GM18498 (cell line): ENCODE measurements around the gene IRF2BP1.

Experiments
- ATAC-seq: cut with Tn5 transposase; IDR thresholded peaks from one replicate; pipeline ENCODE4 v1.9.1; 2021; ENCODE audit warnings: mild to moderate bottlenecking, moderate library complexity; ENCODE audit not compliant: unreplicated experiment

The IRF2BP1 gene, protein sequence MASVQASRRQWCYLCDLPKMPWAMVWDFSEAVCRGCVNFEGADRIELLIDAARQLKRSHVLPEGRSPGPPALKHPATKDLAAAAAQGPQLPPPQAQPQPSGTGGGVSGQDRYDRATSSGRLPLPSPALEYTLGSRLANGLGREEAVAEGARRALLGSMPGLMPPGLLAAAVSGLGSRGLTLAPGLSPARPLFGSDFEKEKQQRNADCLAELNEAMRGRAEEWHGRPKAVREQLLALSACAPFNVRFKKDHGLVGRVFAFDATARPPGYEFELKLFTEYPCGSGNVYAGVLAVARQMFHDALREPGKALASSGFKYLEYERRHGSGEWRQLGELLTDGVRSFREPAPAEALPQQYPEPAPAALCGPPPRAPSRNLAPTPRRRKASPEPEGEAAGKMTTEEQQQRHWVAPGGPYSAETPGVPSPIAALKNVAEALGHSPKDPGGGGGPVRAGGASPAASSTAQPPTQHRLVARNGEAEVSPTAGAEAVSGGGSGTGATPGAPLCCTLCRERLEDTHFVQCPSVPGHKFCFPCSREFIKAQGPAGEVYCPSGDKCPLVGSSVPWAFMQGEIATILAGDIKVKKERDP

DNA sequence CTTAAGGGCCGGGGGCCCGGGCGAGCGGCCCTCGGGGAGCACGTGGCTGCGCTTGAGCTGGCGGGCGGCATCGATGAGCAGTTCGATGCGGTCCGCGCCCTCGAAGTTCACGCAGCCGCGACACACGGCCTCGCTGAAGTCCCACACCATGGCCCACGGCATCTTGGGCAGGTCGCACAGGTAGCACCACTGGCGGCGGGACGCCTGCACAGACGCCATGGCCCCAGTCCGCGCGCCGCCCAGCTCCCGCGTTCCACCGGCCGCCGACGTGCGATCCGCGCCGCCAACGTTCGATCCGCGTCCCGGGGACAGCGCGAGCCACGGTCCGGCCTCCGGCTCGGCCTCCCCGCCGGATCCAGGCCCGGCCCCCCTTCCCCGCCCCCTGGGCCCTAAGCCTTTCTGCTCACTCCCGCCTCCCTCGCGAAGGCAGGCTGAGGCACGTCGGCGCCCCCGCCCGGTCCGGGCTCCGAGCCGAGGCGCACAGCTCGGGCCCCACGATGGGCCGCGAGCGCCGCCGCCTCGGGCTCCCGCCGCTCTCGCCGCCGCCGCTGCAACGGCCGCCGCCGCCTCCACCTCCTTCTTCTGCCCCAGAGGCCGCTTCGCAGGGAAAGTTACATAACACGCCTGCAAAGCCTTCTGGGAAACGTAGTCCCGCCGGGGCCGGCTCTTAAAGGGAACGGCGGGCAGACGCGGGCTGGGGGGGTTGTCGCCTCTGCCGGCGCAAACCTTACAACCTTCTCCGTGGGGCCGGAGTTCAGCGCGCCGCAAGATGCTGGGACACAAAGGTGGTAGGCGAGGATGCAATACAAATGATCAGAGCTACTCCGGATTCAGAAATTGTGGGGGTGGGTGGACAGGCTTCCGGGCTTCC is at the start of gene IRF2BP1:
IRF2BP1 (minus strand) TSS at position 586 of the 871 bp plus-strand sequence; CDS start at position 219, 367 bp downstream.
- ATAC-seq, result peak; percentile 56

DNA sequence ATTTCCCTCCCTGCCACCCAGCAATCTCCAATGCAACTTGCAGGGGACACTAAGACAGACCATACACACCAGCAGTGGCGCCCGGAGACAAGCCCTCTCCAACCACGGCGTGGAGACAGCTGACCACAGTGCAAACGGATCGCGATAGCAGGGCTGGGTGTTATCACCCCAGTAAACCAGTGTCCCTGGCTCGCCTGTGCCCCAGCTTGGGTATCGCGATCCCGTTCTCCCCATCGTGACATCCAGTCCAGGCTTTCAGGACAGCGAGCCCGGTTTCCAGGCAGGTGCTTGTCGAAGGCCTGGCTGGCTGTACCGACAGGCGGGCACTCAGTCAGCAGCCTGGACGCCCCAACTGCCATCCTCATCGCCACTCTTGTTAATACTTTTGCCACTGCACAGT is 49.3 kb upstream of the IRF2BP1 start:
- no peak for ATAC-seq

DNA sequence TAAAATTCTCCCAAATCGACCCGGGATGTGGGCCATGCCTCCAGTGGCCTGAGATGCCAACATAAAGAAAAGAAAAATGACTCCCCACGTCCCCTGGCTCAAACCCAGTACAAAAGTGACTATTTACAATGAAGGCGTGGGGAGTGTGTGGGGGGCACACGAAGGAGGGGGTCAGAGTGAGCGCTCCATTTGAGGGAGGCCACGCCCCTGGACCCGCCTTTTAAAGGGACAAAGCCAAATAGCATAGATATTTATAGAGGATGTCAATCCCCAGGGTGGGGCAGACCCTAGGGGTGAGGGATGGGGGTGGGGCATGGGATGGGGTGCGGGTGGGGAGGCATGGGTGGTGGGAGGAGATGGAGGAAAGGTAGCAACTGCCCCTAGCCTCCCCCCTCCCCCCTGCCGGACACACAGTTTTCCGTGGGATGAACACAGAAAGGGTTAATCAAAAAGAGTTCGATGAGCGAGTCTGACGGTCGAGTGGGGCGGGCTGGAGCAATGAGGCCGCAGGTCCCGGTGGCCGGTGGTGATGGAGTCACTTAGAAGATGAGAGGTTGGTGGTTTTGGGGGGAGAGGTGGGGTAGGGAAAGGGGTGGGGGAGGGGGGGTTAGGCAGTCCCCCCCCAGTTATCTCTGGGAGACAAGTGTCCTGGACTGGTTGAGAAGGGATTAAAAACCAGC is 48.8 kb upstream of the IRF2BP1 start:
- no peak for ATAC-seq

DNA sequence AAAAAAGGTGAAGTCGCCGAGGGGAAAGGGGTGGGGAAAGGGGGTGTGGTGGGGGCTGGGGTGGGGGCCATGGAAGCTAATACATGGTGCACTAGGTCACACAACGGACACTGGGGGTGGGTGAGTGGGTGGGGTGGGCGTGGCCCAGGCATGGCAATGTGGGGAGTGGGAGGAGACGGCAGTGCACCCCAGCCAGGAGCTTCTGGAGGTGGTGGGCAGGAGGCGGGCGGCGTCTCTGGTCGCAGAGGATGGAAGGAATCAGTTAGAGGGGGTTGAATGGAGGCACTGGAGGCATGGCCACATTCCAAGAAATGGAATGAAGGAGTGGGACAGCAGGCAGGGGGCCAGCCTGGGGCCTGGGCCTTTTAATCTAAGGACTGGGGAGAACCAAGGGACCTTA is 47.8 kb upstream of the IRF2BP1 start:
- ATAC-seq, result no peak

DNA sequence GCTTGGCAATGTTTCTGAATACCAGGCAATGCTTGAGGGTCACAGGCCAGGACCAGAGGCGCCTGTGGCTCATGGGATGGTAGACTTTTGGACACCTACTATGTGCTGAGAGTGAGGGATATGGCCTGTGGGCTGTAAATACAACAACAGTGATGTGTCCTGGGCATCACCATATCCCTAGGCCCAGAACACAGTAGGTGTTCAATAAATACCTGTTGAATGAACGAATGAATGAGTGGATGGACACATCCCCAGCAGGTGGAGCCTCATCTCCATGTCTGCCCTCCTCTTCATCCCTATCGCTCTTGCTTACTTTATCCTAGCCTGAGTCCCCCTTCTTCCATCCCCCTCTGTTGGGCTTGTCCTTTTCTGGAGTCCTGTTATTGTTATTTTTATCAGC is 45.1 kb upstream of the IRF2BP1 start:
- no peak for ATAC-seq

DNA sequence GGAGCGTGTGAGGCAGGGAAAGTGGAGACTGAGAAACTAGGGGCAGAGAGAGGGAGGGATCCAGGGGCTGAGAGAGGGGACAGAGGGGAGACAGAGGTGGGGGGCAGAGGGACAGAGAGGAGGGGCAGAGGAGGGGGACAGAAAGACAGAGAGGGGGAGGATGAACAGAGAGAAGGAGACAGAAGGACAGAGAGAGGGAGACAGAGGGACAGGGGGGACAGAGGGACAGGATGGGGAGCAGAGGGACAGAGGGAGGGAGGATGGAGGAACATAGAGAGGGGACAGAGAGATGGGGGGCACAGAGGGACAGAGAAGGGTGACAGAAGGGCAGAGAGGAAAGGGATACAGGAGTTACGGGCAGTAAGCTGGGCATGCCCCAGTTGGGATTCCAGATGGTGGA is 43.3 kb upstream of the IRF2BP1 start:
- ATAC-seq, result no peak

DNA sequence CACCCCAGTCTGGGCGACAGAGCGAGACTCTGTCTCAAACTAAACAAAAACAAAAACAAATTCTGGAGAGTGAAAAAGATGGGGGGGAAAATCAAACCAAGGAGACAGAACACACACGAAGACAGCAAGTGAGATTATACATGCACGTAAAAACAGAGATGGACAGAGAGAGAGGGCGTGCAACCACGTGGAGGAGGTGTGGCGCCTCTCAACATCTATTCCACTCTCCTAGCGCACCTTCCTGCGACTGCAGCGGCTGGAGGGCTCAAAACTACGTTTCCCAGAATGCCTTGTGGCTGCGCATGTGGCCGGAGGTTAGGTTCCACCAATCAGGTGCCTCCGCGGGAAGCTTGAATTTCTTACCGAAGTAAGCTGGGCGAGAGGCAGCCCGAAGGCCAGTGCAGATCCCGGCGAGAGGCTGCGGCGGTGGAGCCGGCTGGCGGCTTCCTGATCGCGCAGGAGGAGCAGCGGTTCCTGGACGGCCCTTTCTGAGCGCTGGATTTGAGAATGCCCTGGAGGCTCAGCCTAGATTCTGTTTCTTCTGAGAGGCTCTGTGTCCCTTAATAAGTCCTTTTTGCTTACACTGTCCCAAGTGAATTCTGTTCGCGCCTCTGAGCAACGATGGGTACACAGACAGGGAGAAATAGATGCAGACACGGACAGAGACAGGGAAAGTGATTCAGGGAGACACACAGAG is 41.8 kb upstream of the IRF2BP1 start:
- ATAC-seq, result peak; percentile 82

DNA sequence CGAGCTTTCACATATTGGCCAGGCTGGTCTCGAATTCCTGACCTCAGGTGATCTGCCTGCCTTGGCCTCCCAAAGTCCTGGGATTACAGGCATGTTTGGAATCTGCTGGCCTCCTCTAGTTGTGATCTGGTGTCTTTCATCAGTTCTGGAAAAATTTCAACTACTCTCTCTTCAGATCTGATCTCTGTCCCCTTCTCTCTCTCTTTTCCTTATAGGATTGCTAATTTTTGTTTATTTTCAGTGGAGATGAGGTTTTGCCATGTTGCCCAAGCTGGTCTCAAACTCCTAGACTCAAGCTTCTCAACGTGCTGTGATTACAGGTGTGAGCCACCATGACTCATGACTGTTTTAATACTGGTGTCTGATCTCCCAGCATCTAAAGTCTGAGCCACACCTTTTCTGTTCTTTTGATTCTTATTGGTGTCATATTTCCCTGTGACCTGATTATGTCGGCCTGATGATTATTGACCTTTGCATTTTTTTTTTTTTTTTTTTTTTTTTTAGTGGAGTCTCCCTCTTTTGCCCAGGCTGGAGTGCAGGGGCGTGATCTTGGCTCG is 39.0 kb upstream of the IRF2BP1 start:
- ATAC-seq, result no peak

DNA sequence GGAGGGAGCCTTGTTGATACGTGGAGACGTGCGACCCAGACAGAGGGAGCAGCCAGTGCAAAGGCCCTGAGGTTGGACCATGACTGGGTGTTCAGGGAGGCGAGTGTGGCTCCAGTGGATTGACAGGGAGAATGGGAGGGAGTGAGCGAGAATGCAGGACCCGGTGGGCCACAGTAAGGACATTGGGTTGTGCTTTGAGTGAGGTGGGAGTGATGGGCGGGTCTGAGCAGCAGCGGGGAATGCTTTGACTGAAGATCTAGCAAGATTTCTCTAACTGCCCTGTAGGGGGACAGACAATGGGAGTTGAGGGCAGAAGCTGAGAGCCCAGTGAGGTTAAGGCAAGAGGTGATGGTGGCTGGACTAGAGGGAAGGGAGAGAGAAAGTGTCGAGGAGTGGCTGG is 36.3 kb upstream of the IRF2BP1 start:
- no peak for ATAC-seq

DNA sequence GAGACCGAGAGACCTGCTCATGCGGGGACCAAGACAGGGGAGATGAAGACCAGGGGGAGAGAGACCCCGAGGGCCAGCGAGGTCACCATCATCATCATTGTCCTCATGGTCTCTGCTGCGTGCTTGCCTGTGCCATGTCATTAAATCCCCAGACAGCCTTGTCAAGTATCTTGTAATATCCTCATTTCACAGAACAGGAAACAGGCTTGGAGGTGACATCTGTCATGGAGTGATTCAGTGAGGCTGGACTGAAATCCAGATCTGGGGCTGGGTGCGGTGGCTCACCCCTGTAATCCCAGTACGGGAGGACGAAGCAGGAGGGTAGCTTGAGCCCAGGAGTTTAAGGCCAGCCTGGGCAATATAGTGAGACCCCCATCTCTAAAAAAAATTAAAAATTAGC is 34.5 kb upstream of the IRF2BP1 start:
- ATAC-seq, result no peak

DNA sequence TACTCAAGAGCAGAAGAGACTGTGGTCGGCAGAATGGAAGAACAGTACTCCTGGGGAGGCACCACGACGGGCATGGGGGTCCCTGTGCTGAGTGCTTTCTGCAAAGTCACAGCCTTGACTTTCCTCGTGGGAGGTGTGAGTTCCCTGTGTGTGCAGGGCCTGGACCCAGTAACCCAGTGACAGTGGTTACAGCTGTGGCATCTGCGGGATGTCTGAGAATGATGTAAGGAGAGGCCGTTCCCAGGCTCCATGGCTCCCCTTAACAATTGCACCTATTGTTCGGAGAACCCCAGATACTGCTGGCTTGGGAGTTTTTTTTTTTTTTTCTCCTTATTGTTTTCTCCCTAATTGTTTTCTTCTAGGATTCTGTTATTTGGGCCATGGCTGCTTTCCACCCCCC is 33.7 kb upstream of the IRF2BP1 start:
- no peak for ATAC-seq

DNA sequence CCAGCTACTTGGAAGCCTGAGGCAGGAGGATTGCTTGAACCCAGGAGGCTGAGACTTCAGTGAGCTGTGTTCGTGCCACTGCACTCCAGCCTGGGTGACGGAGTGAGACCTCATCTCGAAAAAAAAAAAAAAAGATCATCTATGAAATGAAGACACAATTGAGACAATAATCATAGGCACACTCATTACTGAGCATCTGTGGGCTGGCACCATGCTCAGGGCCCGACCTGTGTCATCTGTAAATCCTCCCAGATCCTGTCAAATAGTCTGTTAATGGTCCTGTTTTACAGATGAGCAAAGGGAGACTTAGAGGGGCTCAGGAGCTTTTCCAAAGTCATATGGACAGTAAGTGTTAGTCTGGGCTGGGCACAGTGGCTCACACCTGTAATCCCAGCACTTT is 32.8 kb upstream of the IRF2BP1 start:
- no peak for ATAC-seq

DNA sequence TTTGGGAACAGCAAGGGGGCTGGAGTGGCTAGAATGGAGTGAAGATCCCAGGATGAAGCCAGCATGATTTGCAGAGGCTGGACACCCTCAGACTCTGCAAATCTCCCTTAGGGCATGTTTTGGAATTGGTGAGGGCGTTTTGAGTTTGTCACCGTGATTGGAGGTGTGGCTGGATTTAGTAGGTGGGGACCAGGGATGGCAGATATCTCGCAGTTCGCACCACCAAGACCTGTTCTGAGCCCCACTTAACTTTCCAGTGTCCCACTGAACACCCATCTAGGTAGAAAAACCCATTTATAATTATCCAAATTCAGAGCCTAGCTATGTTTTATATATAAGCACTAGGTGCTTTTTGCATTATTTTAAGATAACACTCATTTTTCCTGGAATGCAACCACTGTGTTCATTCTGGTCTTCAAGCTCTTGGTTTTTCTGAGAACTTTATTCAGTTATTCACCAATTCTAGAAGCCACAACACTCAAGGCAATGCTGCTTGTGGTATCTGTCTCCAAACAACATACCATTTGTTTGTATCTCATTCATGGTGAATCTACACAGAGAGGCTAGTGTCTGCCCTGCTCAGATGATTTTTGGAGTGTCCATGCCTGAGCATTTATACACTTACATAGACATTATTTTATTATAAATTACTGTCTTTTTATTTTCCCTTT is 31.6 kb upstream of the IRF2BP1 start:
- no peak for ATAC-seq

DNA sequence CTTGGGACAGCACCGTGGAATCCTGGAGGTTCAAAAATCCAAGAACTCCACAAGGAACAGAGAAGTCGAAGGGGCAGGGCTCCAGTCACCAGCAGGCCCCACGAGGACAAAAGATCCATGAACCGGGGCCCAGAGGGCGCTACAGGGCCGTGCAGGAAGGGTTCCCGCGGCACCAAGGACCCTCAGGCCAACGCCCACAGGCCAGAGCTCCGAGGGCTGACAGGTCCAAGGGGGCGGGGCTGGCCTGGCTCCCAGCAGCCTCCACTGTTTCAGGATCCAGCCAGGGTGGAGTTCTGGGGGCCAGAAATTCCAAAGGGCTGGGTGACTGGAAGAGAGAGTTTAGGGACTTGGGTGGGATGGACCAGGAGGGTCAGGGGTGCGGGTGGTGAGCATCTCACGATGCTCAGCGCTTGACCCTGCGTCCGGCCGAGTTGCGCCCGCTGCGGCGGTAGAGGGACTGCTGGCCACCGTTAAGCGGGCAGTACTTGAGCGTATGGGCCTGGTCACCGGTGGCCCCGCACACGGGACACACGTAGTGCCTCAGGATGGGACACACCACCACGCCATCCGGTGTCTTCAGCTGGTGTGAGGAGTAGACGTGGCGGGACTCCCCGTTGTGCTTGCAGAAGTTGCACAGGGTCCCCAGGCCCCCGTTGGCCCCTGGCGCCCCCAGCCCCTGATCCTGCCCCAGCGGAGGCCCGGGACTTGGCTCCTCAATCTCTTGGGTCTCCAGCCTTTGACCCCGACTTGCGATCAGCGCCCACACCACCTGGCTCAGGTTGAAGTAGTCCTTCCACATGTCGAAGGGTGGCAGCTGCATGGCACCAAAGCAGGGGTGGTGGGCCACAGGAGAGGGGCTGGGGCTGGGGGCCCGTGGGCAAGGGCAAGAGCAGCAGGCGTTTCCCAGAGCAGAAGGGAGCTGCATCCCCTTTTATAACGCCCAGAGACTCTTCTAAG is 28.2 kb upstream of the IRF2BP1 start, which contains the start of gene NANOS2:
NANOS2 (minus strand) TSS at position 905 of the 957 bp plus-strand sequence; CDS start at position 820, 85 bp downstream.
- no peak for ATAC-seq

DNA sequence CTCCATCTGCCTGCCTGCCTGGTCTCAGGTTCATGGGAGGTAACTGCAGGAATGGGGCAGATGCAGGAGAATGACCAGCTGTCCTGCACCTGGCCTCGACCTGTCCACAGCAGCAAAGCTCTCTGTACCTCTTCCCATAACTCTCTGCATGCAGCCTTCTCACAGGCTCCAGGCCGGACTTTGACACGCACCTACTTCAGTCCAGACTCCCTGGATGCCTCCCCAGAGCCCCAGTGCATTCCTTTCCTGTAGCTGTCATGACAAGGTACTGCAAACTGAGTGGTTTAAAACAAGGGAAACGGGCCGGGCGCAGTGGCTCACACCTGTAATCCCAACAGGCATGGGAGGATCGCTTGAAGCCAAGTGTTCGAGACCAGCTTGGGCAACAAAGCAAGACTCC is 25.4 kb upstream of the IRF2BP1 start:
- no peak for ATAC-seq

DNA sequence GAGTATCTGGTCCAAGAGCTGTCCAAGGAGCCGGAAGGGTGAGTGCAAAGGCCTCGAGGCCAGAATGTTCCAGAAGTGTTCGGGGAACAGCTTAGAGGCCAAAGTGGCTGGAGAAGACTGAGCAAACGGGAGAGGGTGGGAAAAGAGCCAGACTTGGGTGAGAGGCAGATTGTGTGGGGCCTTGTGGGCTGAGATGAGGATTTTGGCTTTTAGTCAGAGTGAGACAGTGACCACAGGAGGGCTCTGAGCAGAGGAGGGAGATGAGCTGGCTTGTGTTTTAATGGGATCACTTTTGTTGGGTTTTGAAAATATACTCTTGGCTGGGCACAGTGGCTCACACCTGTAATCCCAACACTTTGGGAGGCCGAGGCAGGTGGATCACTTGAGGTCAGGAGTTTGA is 23.0 kb upstream of the IRF2BP1 start:
- ATAC-seq, result no peak

DNA sequence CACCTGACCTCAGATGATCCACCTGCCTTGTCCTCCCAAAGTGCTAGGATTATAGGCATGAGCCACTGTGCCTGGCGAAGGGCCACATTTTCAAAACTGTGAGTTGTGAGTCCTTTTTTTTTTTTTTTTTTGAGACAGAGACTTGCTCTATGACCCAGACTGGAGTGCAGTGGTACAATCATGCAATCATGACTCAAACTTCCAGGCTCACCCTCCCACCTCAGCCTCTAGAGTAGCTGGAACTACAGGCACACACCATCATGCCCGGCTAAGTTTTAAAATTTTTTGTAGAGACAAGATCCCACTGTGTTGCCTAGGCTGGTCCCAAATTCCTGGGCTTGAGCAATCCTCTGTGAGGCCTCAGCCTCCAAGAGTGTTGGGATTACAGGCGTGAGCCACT is 20.3 kb upstream of the IRF2BP1 start:
- ATAC-seq, result no peak

DNA sequence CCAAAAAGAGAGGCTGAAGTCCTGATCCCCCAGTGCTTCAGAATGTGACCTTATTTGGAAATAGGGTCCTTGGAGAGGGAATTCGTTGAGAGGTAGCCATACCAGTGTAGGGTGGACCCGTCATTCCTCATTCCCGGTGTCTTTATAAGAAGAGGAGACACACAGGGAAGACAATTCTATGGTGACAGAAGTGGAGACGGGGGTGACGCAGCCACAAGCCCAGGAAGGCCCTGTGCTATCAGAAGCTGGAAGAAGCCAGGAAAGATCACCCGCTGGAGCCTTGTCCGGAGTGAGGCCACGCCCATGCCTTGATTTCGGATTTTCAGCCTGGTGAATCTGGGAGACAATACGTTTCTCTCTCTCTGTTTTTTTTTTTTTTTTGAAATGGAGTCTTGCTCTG is 19.1 kb upstream of the IRF2BP1 start:
- ATAC-seq, result no peak
